ENCODE measurements around the gene RSPH6A. TPM values are rescaled to one million over a fixed set of nuclear protein-coding genes. Genes with fewer than 3 reads are reported as not detected.

The RSPH6A gene
- total and polyA plus RNA-seq, 2 of the 13 experiments (the other 11 are each of a cell fraction or from before 2014, with no cell fraction given): 0.07 TPM; not detected in 1

DNA sequence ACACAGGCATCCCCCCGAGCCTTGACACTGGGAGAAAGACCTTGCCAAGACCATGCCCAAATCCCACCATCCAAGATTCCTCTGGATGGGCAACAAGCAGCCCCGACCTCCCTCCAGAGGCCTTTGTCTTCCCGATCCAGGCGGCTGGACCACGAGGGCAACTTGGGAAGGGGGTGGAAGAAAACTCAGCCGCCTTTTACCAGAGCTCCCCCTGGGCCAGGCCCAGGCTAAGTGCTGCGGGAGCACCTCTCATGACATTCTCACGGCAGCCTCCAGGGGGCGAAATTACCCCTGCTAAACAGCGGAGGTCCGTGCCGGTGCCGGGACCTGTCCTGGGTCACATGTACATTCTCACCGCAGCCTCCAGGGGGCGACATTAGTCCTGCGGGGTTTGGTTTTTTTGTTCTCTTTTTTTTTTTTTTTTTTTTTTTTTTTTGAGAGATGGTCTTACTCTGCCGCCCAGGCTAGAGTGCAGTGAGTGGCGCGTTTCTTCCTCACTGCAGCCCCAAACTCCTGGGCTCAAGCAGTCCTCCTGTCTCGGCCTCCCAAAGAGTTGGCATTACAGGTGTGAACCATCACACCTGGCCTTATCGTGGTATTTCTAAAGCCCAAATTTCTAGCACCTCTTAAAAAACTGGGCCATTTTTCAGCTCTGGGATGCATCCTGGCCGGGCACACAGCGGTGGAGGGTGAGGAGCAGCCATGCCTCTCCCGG is 2.1 kb upstream of the RSPH6A start (continued):
- TF ChIP-seq, protein P1, sequence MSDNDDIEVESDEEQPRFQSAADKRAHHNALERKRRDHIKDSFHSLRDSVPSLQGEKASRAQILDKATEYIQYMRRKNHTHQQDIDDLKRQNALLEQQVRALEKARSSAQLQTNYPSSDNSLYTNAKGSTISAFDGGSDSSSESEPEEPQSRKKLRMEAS (IDR thresholded peaks at IDR 0.05): peak; percentile 59; the same call in 1 of the 2 replicates
- no peak for TF ChIP-seq GABPA (IDR thresholded peaks at IDR 0.05; ENCODE audit: low read depth, low read length)
- 0 out of 2 replicates have a peak, but pooled peaks have one; percentile 18 for TF ChIP-seq GABPA (CRISPR knock-in tag; IDR thresholded peaks at IDR 0.05; ENCODE audit: low read depth)
- peak; percentile 43; the same call in 1 of the 2 replicates for TF ChIP-seq IRF9 (CRISPR knock-in tag; IDR thresholded peaks at IDR 0.05; ENCODE audit: borderline replicate concordance)
- TF ChIP-seq, protein P2, sequence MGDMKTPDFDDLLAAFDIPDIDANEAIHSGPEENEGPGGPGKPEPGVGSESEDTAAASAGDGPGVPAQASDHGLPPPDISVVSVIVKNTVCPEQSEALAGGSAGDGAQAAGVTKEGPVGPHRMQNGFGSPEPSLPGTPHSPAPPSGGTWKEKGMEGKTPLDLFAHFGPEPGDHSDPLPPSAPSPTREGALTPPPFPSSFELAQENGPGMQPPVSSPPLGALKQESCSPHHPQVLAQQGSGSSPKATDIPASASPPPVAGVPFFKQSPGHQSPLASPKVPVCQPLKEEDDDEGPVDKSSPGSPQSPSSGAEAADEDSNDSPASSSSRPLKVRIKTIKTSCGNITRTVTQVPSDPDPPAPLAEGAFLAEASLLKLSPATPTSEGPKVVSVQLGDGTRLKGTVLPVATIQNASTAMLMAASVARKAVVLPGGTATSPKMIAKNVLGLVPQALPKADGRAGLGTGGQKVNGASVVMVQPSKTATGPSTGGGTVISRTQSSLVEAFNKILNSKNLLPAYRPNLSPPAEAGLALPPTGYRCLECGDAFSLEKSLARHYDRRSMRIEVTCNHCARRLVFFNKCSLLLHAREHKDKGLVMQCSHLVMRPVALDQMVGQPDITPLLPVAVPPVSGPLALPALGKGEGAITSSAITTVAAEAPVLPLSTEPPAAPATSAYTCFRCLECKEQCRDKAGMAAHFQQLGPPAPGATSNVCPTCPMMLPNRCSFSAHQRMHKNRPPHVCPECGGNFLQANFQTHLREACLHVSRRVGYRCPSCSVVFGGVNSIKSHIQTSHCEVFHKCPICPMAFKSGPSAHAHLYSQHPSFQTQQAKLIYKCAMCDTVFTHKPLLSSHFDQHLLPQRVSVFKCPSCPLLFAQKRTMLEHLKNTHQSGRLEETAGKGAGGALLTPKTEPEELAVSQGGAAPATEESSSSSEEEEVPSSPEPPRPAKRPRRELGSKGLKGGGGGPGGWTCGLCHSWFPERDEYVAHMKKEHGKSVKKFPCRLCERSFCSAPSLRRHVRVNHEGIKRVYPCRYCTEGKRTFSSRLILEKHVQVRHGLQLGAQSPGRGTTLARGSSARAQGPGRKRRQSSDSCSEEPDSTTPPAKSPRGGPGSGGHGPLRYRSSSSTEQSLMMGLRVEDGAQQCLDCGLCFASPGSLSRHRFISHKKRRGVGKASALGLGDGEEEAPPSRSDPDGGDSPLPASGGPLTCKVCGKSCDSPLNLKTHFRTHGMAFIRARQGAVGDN (CRISPR knock-in tag; IDR thresholded peaks at IDR 0.05): peak; percentile 63
- TF ChIP-seq ATF7 (IDR thresholded peaks at IDR 0.05): no peak
- TF ChIP-seq ATF7 (CRISPR knock-in tag; IDR thresholded peaks at IDR 0.05): no peak
- 0 out of 2 replicates have a peak, but pooled peaks have one; percentile 21 for TF ChIP-seq NR2F6 (IDR thresholded peaks at IDR 0.05)
- TF ChIP-seq NR2F6 (CRISPR knock-in tag; IDR thresholded peaks at IDR 0.05): 0 out of 2 replicates have a peak, but pooled peaks have one; percentile 43
- 0 out of 2 replicates have a peak, but pooled peaks have one; percentile 64 for TF ChIP-seq AKAP8 (CRISPR knock-in tag; IDR thresholded peaks at IDR 0.05)
- no peak for TF ChIP-seq CBX2 (IDR thresholded peaks at IDR 0.05; ENCODE audit: low read depth, low read length)
- no peak for TF ChIP-seq CBX2 (CRISPR knock-in tag; IDR thresholded peaks at IDR 0.05; ENCODE audit: low read depth)
- TF ChIP-seq MIXL1 (CRISPR knock-in tag; IDR thresholded peaks at IDR 0.05): 0 out of 2 replicates have a peak, but pooled peaks have one; percentile 36
- TF ChIP-seq FOSL2 (CRISPR knock-in tag; IDR thresholded peaks at IDR 0.05): 0 out of 2 replicates have a peak, but pooled peaks have one; percentile 5
- peak; percentile 81 to 93 for TF ChIP-seq HMGXB4 (CRISPR knock-in tag; IDR thresholded peaks at IDR 0.05; ENCODE audit: borderline replicate concordance in 1 of 2, low read depth in 1 of 2)
- TF ChIP-seq THAP11 (CRISPR knock-in tag; IDR thresholded peaks at IDR 0.05): peak; percentile 81
- TF ChIP-seq ZBED4 (CRISPR knock-in tag; IDR thresholded peaks at IDR 0.05; ENCODE audit: borderline replicate concordance): peak; percentile 86
- peak; percentile 31; the same call in 1 of the 2 replicates for TF ChIP-seq NRL (CRISPR knock-in tag; IDR thresholded peaks at IDR 0.05; ENCODE audit: borderline replicate concordance)
- peak; percentile 80; the same call in 1 of the 2 replicates for TF ChIP-seq ERF (CRISPR knock-in tag; IDR thresholded peaks at IDR 0.05)

Measured in HepG2 (cell line).